Panc1 (cell line): ENCODE results near the gene VWA3B. TPM values are rescaled to one million over a fixed set of nuclear protein-coding genes. Genes with fewer than 3 reads are reported as not detected.

Experiments
- ATAC-seq: fragments of 200-7000 bp; cut with Tn5 transposase; 2 replicates; pipeline ENCODE4 v1.9.1; 2020; ENCODE audit warnings: mild to moderate bottlenecking, moderate library complexity
- BruUV-seq: library from RNA; stranded (reverse); fragments of 400-500 nt; replicated peaks from 2 replicates; lab custom pipeline; 2021; lab: Mats Ljungman, UMichigan
- CTCF ChIA-PET: fragments of 300-600 bp; sonication (Branson Sonifier 250); formaldehyde crosslinking; loops from one replicate; lab custom pipeline; 2022; ENCODE audit warnings: antibody characterized with exemption; lab: Charles Lee
- POLR2A ChIA-PET: fragments of 300-600 bp; sonication (Branson Sonifier 250); formaldehyde crosslinking; loops from one replicate; lab custom pipeline; 2022; ENCODE audit warnings: antibody characterized with exemption; lab: Charles Lee
- DNase-seq: peaks from one replicate; pipeline ENCODE4 v3.0.0-alpha.2; 2010; ENCODE audit warnings: low read depth, low spot score
- H3K27ac ChIP-seq: 2 replicates; pipeline ENCODE4 v1.5.1; 2011; ENCODE audit warnings: mild to moderate bottlenecking, low read length, inconsistent platforms
- H3K27me3 ChIP-seq: fragments of 200-500 bp; sonication (Bioruptor generic); 2 replicates; pipeline ENCODE4 v1.6.0; 2014; ENCODE audit warnings: low read length, inconsistent platforms; ENCODE audit not compliant: control insufficient read depth, insufficient read depth
- H3K36me3 ChIP-seq: fragments of 200-500 bp; sonication (Bioruptor generic); 2 replicates; pipeline ENCODE4 v1.5.1; 2014; ENCODE audit warnings: inconsistent platforms, mild to moderate bottlenecking, low read length, moderate library complexity; ENCODE audit not compliant: control insufficient read depth, insufficient read depth
- H3K4me1 ChIP-seq: 2 replicates; pipeline ENCODE4 v1.5.1; 2011; ENCODE audit warnings: inconsistent platforms, mild to moderate bottlenecking, low read length, moderate library complexity; ENCODE audit not compliant: control insufficient read depth, insufficient read depth
- H3K4me3 ChIP-seq, 2 experiments: 2 replicates each; pipeline ENCODE4 v1.5.1; 2011 to 2012; ENCODE audit warnings: low read depth in 2 of 2, low read length in 2 of 2, mild to moderate bottlenecking in 2 of 2, inconsistent platforms in 1 of 2, moderate library complexity in 1 of 2
- H3K9me3 ChIP-seq: fragments of 200-500 bp; sonication (Bioruptor generic); 2 replicates; pipeline ENCODE4 v1.5.1; 2014; ENCODE audit warnings: low read depth, mild to moderate bottlenecking, inconsistent platforms, low read length, moderate library complexity; ENCODE audit not compliant: control insufficient read depth, insufficient read depth
- CTCF ChIP-seq: fragments of 450-650 bp; IDR thresholded peaks from 2 replicates; pipeline ENCODE4 v1.5.1; 2017; ENCODE audit warnings: mild to moderate bottlenecking
- POLR2AphosphoS5 ChIP-seq: IDR thresholded peaks from 2 replicates; pipeline ENCODE4 v1.6.1; 2012; ENCODE audit warnings: mild to moderate bottlenecking, low read depth, low read length, moderate library complexity
- REST ChIP-seq, 2 experiments: IDR thresholded peaks; 2 replicates each; pipeline ENCODE4 v1.6.1; 2011 to 2012; ENCODE audit warnings: low read depth in 2 of 2, control low read depth in 1 of 2, low read length in 1 of 2, mild to moderate bottlenecking in 1 of 2, moderate library complexity in 1 of 2; ENCODE audit not compliant: insufficient read depth in 1 of 2
- SIN3A ChIP-seq: IDR thresholded peaks from 2 replicates; pipeline ENCODE4 v1.6.1; 2012; ENCODE audit warnings: low read depth, mild to moderate bottlenecking, low read length, moderate library complexity, borderline replicate concordance; ENCODE audit not compliant: insufficient read depth
- TCF7L2 ChIP-seq: IDR thresholded peaks from 2 replicates; pipeline ENCODE4 v1.6.1; 2011; ENCODE audit warnings: mild to moderate bottlenecking, low read depth, low read length, inconsistent platforms
- in situ Hi-C: cut with HindIII; loops from 2 replicates; pipeline ENCODE4 v1.10.0; 2016; ENCODE audit warnings: low sequenced_read_pairs, low pct_unique_long_range_greater_than_20kb
- intact Hi-C: fragments of 100-400 bp; cut with micrococcal nuclease; formaldehyde crosslinking; loops from one replicate; pipeline ENCODE4 v1.10.0; 2022; ENCODE audit not compliant: unreplicated experiment
- total RNA-seq: library from RNA; stranded (reverse); gene quantifications from one replicate; pipeline ENCODE4 v1.2.1, GENCODE V29; 2021; ENCODE audit not compliant: unreplicated experiment

VWA3B gene
- total RNA-seq, 1 experiment from 2014 or later, result not detected

GRCh38 chr2:98172951-98173350, 86.0 kb downstream of the VWA3B start:
- Histone ChIP-seq H3K4me3 (no peak overlapping the region), H3K36me3 (no peaks in the 10 kb centered on the region; the same call in 1 of the 2 replicates), H3K4me1 (no peaks in the 10 kb centered on the region), H3K9me3 (no peaks in the 10 kb centered on the region), H3K27ac (no peak overlapping the region), H3K27me3 (peaks cover 41% of the 10 kb centered on the region)
- ATAC-seq, result no peak
- CTCF ChIA-PET, result no interaction called here
- no TSS peak for BruUV-seq
- intact Hi-C loops, result no loop called here
- POLR2A ChIA-PET, result no interaction called here
- in situ Hi-C loops, result no loop called here
- DNase-seq, result no peak
- no peak for TF ChIP-seq CTCF
- TF ChIP-seq REST (IDR thresholded peaks at IDR 0.05; ENCODE audit: insufficient read depth in 1 of 2, low read depth in 2 of 2, low read length in 1 of 2), result no peak
- no peak for TF ChIP-seq TCF7L2
- no peak for TF ChIP-seq POLR2AphosphoS5
- no peak for TF ChIP-seq SIN3A

GRCh38 chr2:98175811-98176210, 88.8 kb downstream of the VWA3B start:
- H3K4me3 ChIP-seq, result no peak overlapping the region
- DNase-seq (no peak), ATAC-seq (no peak)
- intact Hi-C loops (no loop called here), in situ Hi-C loops (no loop called here)
- TF ChIP-seq SIN3A, result no peak
- no peak for TF ChIP-seq TCF7L2
- no peak for TF ChIP-seq POLR2AphosphoS5
- TF ChIP-seq CTCF, result no peak
- no peak for TF ChIP-seq REST (IDR thresholded peaks at IDR 0.05; ENCODE audit: insufficient read depth in 1 of 2, low read depth in 2 of 2, low read length in 1 of 2)
- peaks cover 47% of the 10 kb centered on the region for H3K27me3 ChIP-seq
- no TSS peak for BruUV-seq
- no peaks in the 10 kb centered on the region for H3K9me3 ChIP-seq
- no peaks in the 10 kb centered on the region for H3K4me1 ChIP-seq
- POLR2A ChIA-PET, result no interaction called here
- CTCF ChIA-PET, result no interaction called here
- no peak overlapping the region for H3K27ac ChIP-seq
- H3K36me3 ChIP-seq, result no peaks in the 10 kb centered on the region; the same call in 1 of the 2 replicates
